ENCODE data around the gene DTX3. TPM values are rescaled to one million over a fixed set of nuclear protein-coding genes. Genes with fewer than 3 reads are reported as not detected.

The DTX3 gene
- total RNA-seq, 2 experiments from 2014 or later: 15.5 to 16.5 TPM

Other genes with a start within 250 kb of the DTX3 start
- gene R3HDM2, start 173.8 kb upstream of the DTX3 start, total RNA-seq: 10 to 100 TPM; 71.6 to 74.5 TPM
- not detected for gene INHBC, start 170.0 kb upstream of the DTX3 start, total RNA-seq
- gene INHBE, start 149.5 kb upstream of the DTX3 start, total RNA-seq: not detected
- under 1 TPM; 0.52 to 0.94 TPM for gene GLI1, start 145.0 kb upstream of the DTX3 start, total RNA-seq
- gene ARHGAP9, start 125.0 kb upstream of the DTX3 start, total RNA-seq: 100 to 1,000 TPM; 218 to 259 TPM
- 100 to 1,000 TPM; 214 to 247 TPM for gene MARS1, start 116.8 kb upstream of the DTX3 start, total RNA-seq
- gene DDIT3, start 84.3 kb upstream of the DTX3 start, total RNA-seq: 10 to 100 TPM; 10.5 to 11.4 TPM
- gene MBD6, start 82.0 kb upstream of the DTX3 start, total RNA-seq: 10 to 100 TPM; 66.0 to 80.1 TPM
- 10 to 100 TPM; 79.3 to 80.5 TPM for gene DCTN2, start 57.6 kb upstream of the DTX3 start, total RNA-seq
- under 1 TPM; 0.64 to 0.89 TPM for gene KIF5A, start 54.8 kb upstream of the DTX3 start, total RNA-seq
- 10 to 100 TPM; 17.9 to 20.4 TPM for gene PIP4K2C, start 13.6 kb upstream of the DTX3 start, total RNA-seq
- gene ARHGEF25, start 6.6 kb downstream of the DTX3 start, total RNA-seq: under 1 TPM; 0.25 to 0.42 TPM
- gene B4GALNT1, start 28.4 kb downstream of the DTX3 start, total RNA-seq: under 1 TPM; 0.62 to 0.77 TPM
- gene OS9, start 89.3 kb downstream of the DTX3 start, total RNA-seq: 100 to 1,000 TPM; 138 to 142 TPM
- 10 to 100 TPM; 72.6 to 73.3 TPM for gene AGAP2, start 133.9 kb downstream of the DTX3 start, total RNA-seq
- gene TSPAN31, start 140.2 kb downstream of the DTX3 start, total RNA-seq: 10 to 100 TPM; 18.6 to 22.3 TPM
- 100 to 1,000 TPM in 1 of 2 experiments, 10 to 100 TPM in 1; 84.4 to 104 TPM for gene CDK4, start 147.5 kb downstream of the DTX3 start, total RNA-seq
- 10 to 100 TPM; 23.7 to 27.2 TPM for gene MARCHF9, start 150.3 kb downstream of the DTX3 start, total RNA-seq
- gene CYP27B1, start 162.3 kb downstream of the DTX3 start, total RNA-seq: 1 to 10 TPM; 1.9 to 2.3 TPM
- gene METTL1, start 167.3 kb downstream of the DTX3 start, total RNA-seq: 10 to 100 TPM; 13.4 to 17.2 TPM
- 1 to 10 TPM; 2.8 to 3.0 TPM for gene EEF1AKMT3, start 167.8 kb downstream of the DTX3 start, total RNA-seq
- 10 to 100 TPM; 23.6 to 29.7 TPM for gene TSFM, start 178.0 kb downstream of the DTX3 start, total RNA-seq
- 1 to 10 TPM; 3.5 to 3.6 TPM for gene AVIL, start 213.9 kb downstream of the DTX3 start, total RNA-seq
- gene CTDSP2, start 241.9 kb downstream of the DTX3 start, total RNA-seq: 100 to 1,000 TPM; 144 to 156 TPM

All from activated CD4-positive, alpha-beta T cell treated with anti-CD3 and anti-CD28 coated beads, Interleukin-2, amount 10 ng/mL, durations not matched to agents 7 days and 5 days (primary cell).